Fibroblast of skin of right quadriceps (primary cell): ENCODE results near the gene SLC9A1.
A peak's percentile ranks its signal among the peaks of the same experiment; 100 is the strongest.
"Not testable (repeated sequence)": the region's sequence is repeated elsewhere in the genome, so short reads cannot be mapped to it uniquely, and the experiment has no call there.

Source experiments
- DNase-seq: peaks from one replicate; pipeline ENCODE4 v3.0.0-alpha.2; 2013

The SLC9A1 gene

DNA sequence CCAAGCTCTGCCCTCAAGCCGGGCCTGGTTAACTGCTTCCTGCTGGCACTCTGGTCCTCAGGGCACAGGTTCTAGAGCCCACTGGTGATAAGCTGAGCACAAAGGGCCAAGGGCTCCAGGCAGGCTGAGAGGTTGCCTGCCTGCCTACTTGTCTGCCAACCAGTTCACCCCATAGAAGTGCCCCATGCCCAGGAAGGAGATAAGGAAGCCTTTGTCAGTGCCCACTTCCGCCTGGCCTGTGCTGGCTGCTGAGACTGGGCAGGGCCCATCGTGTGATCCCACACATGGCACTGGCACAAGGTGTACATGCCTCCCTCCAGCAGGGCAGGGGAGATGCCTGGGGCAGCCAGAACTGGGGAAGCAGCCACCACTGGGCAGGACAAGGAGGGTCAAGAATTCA, 24.1 kb downstream of the SLC9A1 start:
- no peak for DNase-seq

DNA sequence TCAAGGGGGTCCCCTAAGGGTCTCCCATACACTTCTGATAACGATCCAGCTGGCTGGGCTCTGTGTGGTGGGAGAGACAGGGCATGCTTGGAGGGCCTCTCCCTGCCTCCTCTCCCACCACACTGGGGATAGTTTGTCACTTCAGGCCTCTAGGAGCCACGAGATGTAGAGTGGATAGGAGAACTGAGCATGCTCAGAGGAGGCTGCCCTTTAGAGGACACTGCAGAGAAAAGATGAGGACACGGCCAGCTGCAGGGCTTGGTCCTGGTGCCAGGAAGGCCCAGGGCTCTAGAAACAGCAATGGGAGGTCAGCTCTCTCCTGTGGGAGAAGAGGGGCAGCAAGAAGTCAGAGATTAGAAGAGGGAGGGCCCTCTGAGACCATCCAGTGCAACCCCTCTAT, 25.7 kb downstream of the SLC9A1 start:
- DNase-seq = no peak

DNA sequence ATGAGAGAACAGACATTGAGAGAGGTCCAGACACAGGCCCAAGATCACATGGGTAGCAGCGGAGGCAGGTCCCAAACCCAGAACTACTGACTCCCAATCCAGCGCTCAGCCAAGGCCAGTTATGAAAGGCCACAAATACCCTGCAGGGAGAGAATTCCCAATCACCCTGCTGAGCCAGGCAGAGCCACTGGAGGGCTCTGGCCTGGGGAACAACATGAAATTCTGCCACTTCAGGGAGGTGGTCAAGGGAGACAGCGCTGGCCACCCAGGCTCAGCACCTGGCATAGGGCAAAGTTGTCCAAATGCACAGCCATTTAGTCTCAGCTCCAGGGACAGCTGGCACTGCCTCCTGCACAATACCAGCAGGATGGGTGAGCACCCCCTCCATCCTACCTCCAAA, 27.5 kb downstream of the SLC9A1 start:
- DNase-seq = no peak

- DNase-seq = no peak
Observed at GRCh38 chr1:27126391-27126790, 28.5 kb downstream of the SLC9A1 start.

GRCh38 chr1:27125125-27125524, 29.8 kb downstream of the SLC9A1 start:
- DNase-seq = not testable (repeated sequence)

GRCh38 chr1:27124405-27124804, 30.5 kb downstream of the SLC9A1 start:
- no peak for DNase-seq

DNA sequence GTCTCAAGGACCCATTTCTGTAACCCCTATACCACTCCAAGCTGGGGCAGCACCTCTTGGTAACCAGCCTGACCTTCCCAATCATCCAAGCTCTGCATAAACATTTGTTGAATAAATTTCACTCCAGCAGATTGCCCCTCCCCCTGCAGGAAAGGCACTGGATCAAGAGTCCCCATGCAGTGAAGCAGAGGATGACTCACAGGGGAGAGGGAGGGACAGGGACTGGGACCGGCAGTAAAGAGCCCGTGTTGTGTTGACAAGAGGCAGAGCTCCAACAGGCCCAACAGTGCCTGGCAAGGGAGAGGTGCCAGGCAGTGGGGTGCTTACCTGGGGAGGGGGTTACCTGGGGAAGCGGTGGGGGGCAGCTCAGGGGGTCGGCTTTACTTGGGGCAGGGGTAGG, 32.3 kb downstream of the SLC9A1 start:
- peak; percentile 82 for DNase-seq

GRCh38 chr1:27120854-27121253, 34.1 kb downstream of the SLC9A1 start:
- no peak for DNase-seq

DNA sequence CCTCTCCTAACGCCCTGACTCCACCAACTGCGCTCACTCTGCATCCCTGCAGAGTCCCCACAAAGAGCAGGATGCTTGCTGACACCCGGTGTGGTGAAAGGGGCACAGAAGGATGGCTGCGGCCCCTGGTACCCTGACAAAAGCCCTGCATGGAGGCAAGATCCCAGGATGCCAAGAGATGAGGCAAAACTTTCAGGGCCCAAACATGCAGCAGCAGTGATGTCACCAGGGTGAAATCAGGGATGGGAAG, 36.6 kb downstream of the SLC9A1 start:
- DNase-seq = no peak

DNA sequence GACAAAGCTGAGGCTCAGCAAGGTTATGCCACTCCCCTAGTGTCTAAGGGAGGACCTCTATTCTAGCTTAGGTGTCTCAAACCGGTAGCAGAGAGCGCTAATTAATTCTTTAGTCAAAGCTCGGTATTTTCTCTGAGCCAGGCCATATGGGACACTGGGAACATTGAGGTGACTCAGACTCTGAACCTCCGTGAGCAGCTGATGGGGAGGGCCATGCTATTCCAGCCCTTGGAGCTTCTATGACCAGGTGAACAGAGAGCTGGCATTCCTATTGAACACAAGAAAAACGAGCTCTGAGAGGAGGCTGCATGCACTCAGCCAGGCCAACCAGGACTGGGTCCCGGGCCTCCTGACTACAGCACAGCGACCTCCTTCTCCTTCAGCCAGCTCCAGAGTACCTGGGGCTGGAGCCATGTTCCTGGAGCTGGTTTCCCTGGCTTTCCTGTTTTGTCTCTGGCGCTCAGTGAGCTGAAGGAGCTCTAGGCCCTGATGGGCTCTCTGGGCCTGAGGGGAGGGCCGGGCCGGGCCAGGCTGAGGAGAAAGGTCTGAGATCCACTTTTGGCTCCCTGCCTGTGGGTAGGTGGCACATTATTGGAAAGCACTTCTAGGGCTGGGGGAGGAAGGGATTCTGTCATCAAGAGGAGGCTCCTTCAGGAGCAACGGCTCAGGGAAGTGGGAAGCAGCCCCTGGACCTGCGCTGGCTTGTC, 37.0 kb downstream of the SLC9A1 start:
- DNase-seq = peak; percentile 32

- peak; percentile 50 for DNase-seq
Observed at GRCh38 chr1:27116697-27117096, 38.2 kb downstream of the SLC9A1 start.

GRCh38 chr1:27116232-27116631, 38.7 kb downstream of the SLC9A1 start:
- DNase-seq = no peak

DNA sequence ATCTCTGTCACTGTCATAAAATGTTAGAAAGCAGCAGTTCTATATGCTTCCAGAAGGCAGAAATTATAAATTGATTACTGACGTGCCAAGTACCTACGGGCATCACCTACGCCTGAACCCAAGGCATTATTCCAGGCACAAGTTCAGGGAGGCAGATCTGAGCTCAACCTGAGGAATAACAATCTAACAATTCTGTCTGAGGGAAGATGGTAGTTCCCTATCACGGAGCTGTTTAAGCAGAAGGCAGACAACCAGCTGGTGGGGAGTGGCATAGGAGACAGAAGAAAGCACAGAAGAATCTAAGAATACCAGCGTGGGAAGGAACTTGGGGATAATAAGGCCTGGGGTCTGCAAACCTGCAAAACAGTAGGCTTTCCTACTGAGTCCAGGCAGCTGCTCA, 40.4 kb downstream of the SLC9A1 start:
- DNase-seq = no peak

GRCh38 chr1:27113861-27114260, 41.1 kb downstream of the SLC9A1 start:
- DNase-seq = no peak

DNA sequence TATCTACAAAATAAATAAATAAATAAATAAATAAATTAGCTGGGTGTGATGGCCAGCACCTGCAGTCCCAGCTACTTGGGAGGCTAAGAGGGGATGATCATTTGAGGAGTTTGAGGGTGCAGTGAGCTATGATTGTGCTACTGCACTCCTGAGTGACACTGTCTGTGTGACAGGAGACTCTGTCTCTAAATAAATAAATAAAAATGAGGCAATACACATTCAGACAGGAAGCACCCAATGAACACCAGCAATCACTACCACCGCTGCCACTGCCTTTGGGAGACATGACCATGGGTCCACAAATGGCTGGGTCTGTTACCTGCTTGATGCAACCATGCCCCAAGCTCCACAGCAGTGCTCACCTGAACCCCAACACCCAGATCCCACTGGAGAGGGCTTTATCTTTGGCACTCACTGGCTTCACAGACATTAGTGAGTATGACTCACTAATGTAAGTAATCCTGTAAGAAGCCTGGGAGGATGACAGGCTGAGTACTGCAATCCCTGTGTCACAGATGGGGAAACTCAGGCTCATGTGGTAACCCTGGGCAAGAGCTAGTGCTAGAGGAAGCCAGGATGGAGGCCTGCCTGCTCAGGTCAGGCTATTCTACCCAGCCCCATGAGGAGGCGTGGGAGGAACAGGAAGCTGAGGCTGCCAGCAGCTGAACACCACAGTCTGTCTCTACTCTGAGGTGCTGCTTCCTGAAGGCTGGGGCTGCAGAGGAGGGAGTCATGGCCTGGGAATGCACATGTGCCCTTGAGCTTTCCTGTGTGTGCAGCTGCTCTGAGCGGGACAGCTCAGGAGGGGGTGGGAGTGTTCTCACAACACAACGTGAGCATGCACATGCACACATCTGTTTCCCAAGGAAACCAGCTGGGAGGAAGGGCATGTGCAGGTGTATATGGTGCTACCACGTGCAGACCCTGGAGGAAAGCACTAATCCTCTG, 43.0 kb downstream of the SLC9A1 start:
- peak; percentile 99 for DNase-seq

- no peak for DNase-seq
Observed at GRCh38 chr1:27109103-27109822, 45.7 kb downstream of the SLC9A1 start.

- DNase-seq = no peak
Observed at GRCh38 chr1:27108588-27108987, 46.3 kb downstream of the SLC9A1 start.

DNA sequence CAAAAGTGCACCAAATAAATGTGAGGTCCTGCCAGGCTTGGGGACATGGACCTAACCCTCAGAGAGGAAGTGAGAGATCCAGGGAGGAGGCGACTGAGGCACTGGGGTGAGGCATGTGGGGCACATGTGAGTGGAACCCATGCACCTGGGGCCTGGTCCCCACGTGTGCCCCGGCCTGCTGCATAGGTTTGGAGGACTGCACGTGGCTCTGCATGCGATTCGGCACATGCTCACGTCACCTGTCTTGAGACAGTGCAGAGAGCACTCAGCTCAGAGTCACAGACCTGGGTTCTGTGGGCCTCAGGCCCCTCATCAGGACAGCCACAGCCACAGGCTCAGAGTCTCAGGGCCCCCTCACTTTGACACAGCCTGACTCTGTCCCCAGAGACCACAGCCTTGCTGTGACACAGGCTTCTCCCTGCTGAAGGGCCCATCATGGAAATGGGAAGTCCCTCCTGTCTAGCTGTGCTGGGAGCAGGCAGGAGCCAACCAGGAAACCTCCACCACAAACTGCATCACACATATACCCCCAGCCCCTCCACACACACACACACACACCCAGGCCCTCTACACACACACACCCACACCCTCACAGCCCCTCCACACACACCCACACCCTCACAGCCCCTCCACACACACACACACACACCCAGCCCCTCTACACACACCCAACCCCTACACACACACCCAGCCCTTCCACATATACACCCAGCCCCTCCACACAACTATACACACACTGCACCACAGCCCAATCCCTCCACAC, 48.2 kb downstream of the SLC9A1 start:
- no peak for DNase-seq

- DNase-seq = no peak
Observed at GRCh38 chr1:27105018-27105417, 49.9 kb downstream of the SLC9A1 start.

DNA sequence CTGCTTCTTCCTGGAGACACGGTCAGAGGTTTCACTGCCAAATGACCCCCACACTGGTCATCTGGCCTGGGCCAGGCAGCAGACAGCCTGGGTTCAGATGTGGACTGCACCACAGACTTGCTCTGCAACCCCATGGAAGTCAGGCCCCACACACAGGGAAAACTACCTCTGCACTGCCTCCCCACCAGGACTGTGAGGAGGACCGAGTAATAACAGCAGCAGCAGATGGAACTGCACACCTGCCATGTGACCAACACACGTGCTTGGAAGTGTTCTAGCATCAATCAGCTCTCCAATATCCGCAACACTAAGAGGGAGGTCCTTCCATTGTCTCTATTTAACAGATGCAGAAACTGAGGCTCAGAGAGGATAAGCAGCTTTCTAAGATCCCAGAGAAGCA, 51.4 kb downstream of the SLC9A1 start:
- no peak for DNase-seq

DNA sequence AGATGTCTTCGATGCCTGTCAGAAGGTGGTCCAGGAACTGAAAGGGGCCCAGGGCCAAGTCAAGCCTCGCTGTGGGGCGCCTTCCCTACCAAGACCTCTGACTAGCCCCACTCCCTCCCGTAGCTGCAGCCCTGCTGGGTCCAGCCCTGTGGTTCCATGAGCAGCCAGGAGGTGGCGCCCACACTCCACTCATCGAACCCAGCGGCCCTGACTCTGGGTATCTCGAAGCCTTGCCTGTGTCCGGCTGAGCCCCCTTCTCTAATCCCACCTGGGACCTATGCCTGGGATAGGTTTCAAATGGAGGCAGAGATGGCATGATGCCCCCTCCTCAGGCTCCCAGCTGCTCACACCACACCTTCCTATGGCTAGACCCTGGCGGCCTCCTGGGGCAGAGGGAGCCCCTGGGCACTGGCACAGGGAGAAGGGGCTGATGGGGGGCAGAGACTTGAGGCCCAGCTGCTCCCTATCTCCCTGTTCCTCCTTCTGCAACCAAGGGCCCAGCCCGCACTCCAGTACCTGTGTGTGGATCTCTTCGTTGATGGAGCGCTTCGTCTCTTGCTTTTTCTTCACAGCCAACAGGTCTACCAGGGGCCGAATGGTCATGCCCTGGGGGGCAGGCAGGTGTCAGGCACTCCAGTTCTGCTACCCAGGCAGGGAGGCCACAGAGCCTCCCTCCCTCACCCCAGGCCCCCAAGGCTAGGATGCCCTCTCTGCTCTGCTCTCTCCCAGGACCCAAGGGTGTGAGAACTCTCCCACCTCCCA, 52.0 kb downstream of the SLC9A1 start:
- DNase-seq = peak; percentile 53

DNA sequence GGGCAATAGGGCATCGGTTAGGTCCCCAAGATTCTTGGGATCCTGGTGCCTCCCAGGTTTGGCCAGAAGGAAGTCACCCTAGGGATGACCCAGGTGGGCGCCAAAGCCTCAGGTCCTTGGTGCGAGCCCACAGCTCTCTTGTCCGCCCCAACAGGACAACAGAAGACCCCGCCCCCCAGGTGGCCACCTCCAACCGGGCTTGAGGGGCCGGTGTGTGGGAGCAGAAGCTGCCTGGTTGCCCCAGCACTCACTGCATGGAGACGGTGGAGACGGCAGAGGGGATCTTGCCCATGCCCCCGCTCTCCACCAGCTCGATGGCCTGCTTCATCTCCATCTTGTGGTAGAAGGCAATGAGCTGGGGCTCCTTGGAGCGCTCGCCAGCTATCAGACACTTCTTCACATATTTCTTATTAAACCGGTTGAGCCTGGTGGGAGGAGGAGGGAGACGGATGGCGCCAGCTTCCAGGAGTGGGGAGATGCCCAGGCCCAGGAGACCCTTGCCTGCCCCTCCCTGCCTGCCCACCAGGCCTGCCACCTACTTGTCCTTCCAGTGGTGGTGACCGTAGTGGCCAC, 52.7 kb downstream of the SLC9A1 start:
- no peak for DNase-seq
